GM18526 (cell line): ENCODE data around the gene SLC7A8.

ENCODE experiments used
- POLR2A ChIP-seq: IDR thresholded peaks from 3 replicates; pipeline ENCODE4 v1.6.1; 2011; ENCODE audit not compliant: insufficient read length; ENCODE audit errors: extremely low read depth

Gene SLC7A8

GRCh38 chr14:23117371-23118020 is 66.0 kb downstream of the SLC7A8 start:
- no peak for TF ChIP-seq POLR2A

DNA sequence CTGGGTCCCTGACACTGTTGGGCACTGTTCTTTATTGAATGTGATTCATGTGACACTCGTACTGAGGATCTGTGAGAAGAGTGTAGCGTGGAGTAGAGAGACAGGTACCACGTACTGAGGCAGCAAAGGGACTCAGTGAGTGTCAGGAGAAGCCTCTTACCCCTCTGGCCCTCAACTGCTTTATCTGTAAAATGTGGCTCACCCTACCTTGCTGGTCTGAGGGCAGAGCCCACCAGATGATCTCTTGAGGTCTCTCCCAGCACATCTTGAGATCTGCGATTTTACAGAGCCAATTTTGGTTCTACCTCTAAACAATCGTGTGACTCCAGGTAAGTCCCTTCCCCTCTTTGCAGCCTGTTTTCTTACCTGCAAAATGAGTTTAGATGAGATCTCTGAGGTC is 67.5 kb downstream of the SLC7A8 start:
- TF ChIP-seq POLR2A, result no peak

DNA sequence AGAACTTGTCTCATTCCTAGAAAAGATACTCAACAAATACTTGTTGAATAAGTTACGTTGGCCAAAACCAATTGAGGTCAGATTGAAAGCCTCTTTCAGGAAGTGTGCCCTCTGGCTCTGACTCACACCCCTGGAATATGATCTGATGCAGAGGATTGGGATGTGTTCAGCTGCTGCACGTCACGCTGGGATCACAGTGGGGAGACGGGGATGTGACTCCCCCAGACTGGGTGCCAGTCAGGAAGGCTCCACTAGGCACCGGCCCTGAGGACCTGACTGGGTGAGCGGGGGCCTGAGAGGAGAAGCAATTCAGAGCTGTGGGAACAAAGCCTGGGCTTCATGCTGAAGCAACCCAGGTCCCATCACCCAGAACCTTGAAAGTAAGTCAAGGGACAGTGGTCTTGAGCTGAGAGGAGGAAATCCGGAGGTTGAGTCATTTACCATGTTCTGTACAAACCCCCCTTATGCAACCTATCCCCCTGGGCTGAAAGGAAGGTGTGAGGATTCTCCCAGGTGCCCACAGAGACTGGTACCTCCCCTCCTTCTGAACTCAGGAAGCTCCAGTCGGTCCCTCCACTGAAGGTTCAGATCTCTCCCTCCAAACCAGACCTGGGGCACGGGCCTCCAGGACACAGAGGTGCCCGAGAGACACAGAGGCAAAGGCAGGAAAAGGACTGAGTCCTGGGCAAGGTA is 68.3 kb downstream of the SLC7A8 start:
- TF ChIP-seq POLR2A, result no peak

GRCh38 chr14:23114669-23115038 is 68.8 kb downstream of the SLC7A8 start:
- TF ChIP-seq POLR2A, result no peak

- no peak for TF ChIP-seq POLR2A
Observed at GRCh38 chr14:23114120-23114458, 69.4 kb downstream of the SLC7A8 start.

GRCh38 chr14:23113431-23114119 is 69.9 kb downstream of the SLC7A8 start:
- TF ChIP-seq POLR2A, result no peak

GRCh38 chr14:23112359-23113178 is 70.9 kb downstream of the SLC7A8 start:
- no peak for TF ChIP-seq POLR2A

DNA sequence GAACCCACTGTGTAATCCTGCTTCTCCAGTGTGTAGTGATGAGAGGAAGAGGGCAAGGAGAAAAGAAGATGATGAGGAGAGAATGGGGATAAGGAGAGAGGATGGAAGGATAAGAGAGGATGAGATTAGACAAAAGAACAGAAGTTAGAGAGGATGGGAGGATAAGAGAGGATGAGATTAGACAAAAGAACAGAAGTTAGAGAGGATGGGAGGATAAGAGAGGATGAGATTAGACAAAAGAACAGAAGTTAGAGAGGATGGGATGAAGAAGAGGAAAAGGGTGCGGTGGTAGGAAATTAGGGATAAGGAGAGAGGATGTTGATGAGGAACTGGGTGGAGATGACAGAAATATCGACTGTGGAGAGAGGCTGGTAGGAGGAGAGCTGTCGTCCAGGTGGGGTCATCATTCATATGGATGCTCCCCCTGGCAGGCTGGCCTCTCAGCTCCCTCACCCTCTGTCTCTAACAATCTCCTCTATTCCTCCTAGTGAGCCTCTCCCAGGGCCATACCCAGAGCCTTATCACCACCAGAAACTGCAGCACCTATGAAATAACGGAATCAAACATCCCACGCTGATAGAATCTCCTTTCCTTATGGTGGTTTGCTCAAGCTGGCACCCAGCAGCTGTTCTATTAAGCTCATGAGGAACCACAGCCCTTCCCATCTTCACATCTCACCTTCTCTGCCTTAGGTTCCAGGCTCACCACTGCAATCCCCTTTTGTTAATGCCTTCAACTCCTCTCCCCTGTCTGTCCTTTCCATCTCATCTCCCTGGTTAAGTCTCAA is 72.7 kb downstream of the SLC7A8 start:
- TF ChIP-seq POLR2A, result no peak

DNA sequence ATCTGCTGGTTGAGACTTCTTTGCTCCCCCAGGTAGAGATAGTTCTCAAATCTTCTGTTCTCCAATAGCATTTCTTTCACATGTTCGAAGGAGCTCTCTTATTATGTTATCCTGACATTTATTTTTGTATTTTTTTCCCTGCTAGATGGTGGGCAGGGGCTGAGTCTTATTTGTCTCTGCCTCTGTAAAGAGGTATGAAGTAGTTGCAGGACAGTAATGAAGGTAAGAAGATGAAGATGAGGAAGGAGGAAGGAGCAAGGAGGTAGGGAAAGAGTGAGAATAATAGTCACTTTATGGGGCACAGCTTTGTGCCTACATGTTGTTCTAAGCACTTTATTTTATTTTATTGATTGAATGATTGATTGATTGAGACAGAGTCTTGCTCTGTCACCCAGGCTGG is 73.7 kb downstream of the SLC7A8 start:
- TF ChIP-seq POLR2A, result no peak

DNA sequence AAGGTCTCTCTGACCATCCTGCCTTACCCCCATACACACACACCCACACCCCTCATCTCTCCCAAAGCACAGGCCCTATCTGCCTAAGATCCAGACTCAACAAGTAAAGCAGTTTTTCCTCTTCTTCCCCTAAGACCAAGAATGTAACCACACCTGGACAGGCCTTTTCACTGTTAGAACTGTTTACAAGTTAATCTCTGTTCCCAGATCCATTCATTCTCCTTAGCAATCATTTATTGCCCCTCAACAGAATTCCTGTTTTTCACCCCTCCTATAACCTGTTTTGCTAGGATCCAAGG is 76.8 kb downstream of the SLC7A8 start:
- no peak for TF ChIP-seq POLR2A

- TF ChIP-seq POLR2A, result no peak
Observed at GRCh38 chr14:23105348-23105824, 78.1 kb downstream of the SLC7A8 start.

- TF ChIP-seq POLR2A, result no peak
Observed at GRCh38 chr14:23104591-23105347, 78.7 kb downstream of the SLC7A8 start, which contains the start of gene CIROP. TSS of gene CIROP (minus strand) at chr14:23104989. CDS start at chr14:23104920, 69 bp downstream.

GRCh38 chr14:23104070-23104590 is 79.3 kb downstream of the SLC7A8 start:
- TF ChIP-seq POLR2A, result no peak

- TF ChIP-seq POLR2A, result no peak
Observed at GRCh38 chr14:23103581-23103980, 79.9 kb downstream of the SLC7A8 start.
